H1 (cell line): ENCODE results near the gene CTH. TPM values are rescaled to one million over a fixed set of nuclear protein-coding genes. Genes with fewer than 3 reads are reported as not detected.

ENCODE experiments used
- CTCF ChIA-PET: fragments of 300-600 bp; sonication (Branson Sonifier 250); formaldehyde crosslinking; loops from one replicate; lab custom pipeline; 2021; ENCODE audit not compliant: partially characterized antibody; lab: Charles Lee
- POLR2A ChIA-PET: fragments of 300-600 bp; sonication (Branson Sonifier 250); formaldehyde crosslinking; loops from one replicate; lab custom pipeline; 2021; ENCODE audit warnings: inconsistent platforms; ENCODE audit not compliant: partially characterized antibody; lab: Charles Lee
- DNase-seq, 2 experiments: peaks; one replicate each; pipeline versions ENCODE4 v3.0.0 to v3.0.0-alpha.2; 2010 to 2022; ENCODE audit warnings: low spot score in 2 of 2, low read depth in 1 of 2, mixed read lengths in 1 of 2
- FAIRE-seq: peaks from 2 replicates; lab custom pipeline; 2011; peaks lifted over from hg19 to GRCh38; lab: Jason Lieb, UNC
- H2AFZ ChIP-seq: 2 replicates; pipeline ENCODE4 v1.8.1; 2012; ENCODE audit warnings: low read length, inconsistent platforms
- H2AK5ac ChIP-seq: 2 replicates; pipeline ENCODE4 v1.6.1; 2013; ENCODE audit warnings: low read depth, low read length
- H2BK120ac ChIP-seq: replicated peaks from 2 replicates; pipeline ENCODE3; 2013; ENCODE audit warnings: low read depth, low read length, inconsistent platforms
- H2BK12ac ChIP-seq: 2 replicates; pipeline ENCODE4 v1.6.1; 2013; ENCODE audit warnings: low read depth, low read length
- H2BK15ac ChIP-seq: 2 replicates; pipeline ENCODE4 v1.6.1; 2013; ENCODE audit warnings: low read length
- H2BK20ac ChIP-seq: 2 replicates; pipeline ENCODE4 v1.6.1; 2013; ENCODE audit warnings: low read length
- H2BK5ac ChIP-seq: 2 replicates; pipeline ENCODE4 v1.6.1; 2013; ENCODE audit warnings: low read depth, low read length
- H3K14ac ChIP-seq: 2 replicates; pipeline ENCODE4 v1.6.1; 2013; ENCODE audit warnings: inconsistent platforms; ENCODE audit not compliant: insufficient read length
- H3K18ac ChIP-seq: 2 replicates; pipeline ENCODE4 v1.6.1; 2013; ENCODE audit warnings: low read length; ENCODE audit errors: extremely low read depth
- H3K23ac ChIP-seq: 2 replicates; pipeline ENCODE4 v1.6.1; 2013; ENCODE audit warnings: inconsistent platforms; ENCODE audit not compliant: insufficient read length
- H3K23me2 ChIP-seq: 2 replicates; pipeline ENCODE4 v1.6.1; 2013; ENCODE audit warnings: low read depth, low read length
- H3K27ac ChIP-seq: 2 replicates; pipeline ENCODE4 v1.6.1; 2011; ENCODE audit warnings: low read depth, low read length, inconsistent platforms
- H3K27me3 ChIP-seq, 4 experiments: replicated peaks in 1 of 4; 1 replicate in 1 of 4; 2 replicates in 3 of 4; pipeline versions ENCODE4 v1.6.1 to v1.8.1; 2011 to 2013; ENCODE audit warnings: low read length in 3 of 4, mild to moderate bottlenecking in 3 of 4, inconsistent platforms in 2 of 4, mixed read lengths in 2 of 4, moderate library complexity in 1 of 4; ENCODE audit not compliant: control insufficient read depth in 3 of 4, insufficient read depth in 3 of 4; ENCODE audit errors: extremely low read depth in 1 of 4
- H3K36me3 ChIP-seq, 4 experiments: 2 replicates each; pipeline versions ENCODE4 v1.6.1 to v1.8.1; 2011 to 2013; ENCODE audit warnings: mild to moderate bottlenecking in 4 of 4, low read length in 3 of 4, moderate library complexity in 2 of 4, control low read depth in 1 of 4, inconsistent platforms in 1 of 4; ENCODE audit not compliant: insufficient read depth in 4 of 4, control insufficient read depth in 2 of 4
- H3K4ac ChIP-seq: replicated peaks from 2 replicates; pipeline ENCODE3; 2013; ENCODE audit warnings: low read length, low read depth, mixed read lengths, inconsistent platforms; ENCODE audit not compliant: insufficient read length
- H3K4me1 ChIP-seq, 4 experiments: replicated peaks in 1 of 4; 1 replicate in 1 of 4; 2 replicates in 3 of 4; pipeline versions ENCODE4 v1.6.1 to v1.8.1; 2011 to 2013; ENCODE audit warnings: low read length in 3 of 4, inconsistent platforms in 2 of 4, mixed read lengths in 1 of 4; ENCODE audit not compliant: insufficient read depth in 4 of 4, control insufficient read depth in 3 of 4
- H3K4me2 ChIP-seq, 2 experiments: 2 replicates each; pipeline versions ENCODE4 v1.6.1 to v1.8.1; 2011 to 2013; ENCODE audit warnings: low read depth in 2 of 2, low read length in 2 of 2, control low read depth in 1 of 2, inconsistent platforms in 1 of 2, mild to moderate bottlenecking in 1 of 2; ENCODE audit not compliant: insufficient read depth in 1 of 2
- H3K4me3 ChIP-seq, 4 experiments: fragments of 200-600, 300-600 bp in 1 of 4; sonication (generic), shearing (Covaris generic), sonication (Bioruptor Twin) in 1 of 4; 2 replicates each; pipeline versions ENCODE4 v1.5.1 to v1.8.1; 2011 to 2016; ENCODE audit warnings: low read length in 4 of 4, low read depth in 3 of 4, control low read depth in 2 of 4, inconsistent platforms in 2 of 4, mild to moderate bottlenecking in 2 of 4, mixed read lengths in 1 of 4, moderate library complexity in 1 of 4; ENCODE audit not compliant: insufficient read depth in 2 of 4; ENCODE audit errors: extremely low read depth in 1 of 4
- H3K56ac ChIP-seq: replicated peaks from 2 replicates; pipeline ENCODE3; 2013; ENCODE audit warnings: low read depth, mild to moderate bottlenecking, mixed read lengths, low read length, inconsistent platforms; ENCODE audit not compliant: insufficient read length
- H3K79me1 ChIP-seq: 2 replicates; pipeline ENCODE4 v1.6.1; 2013; ENCODE audit warnings: low read depth, low read length, control low read depth
- H3K79me2 ChIP-seq, 2 experiments: 2 replicates each; pipeline versions ENCODE4 v1.6.1 to v1.8.1; 2012 to 2013; ENCODE audit warnings: low read length in 2 of 2, mild to moderate bottlenecking in 2 of 2, inconsistent platforms in 1 of 2; ENCODE audit not compliant: insufficient read depth in 2 of 2, control insufficient read depth in 1 of 2
- H3K9ac ChIP-seq, 4 experiments: replicated peaks in 1 of 4; 1 replicate in 1 of 4; 2 replicates in 3 of 4; pipeline versions ENCODE4 v1.6.1 to v1.8.1; 2011 to 2013; ENCODE audit warnings: low read depth in 3 of 4, low read length in 3 of 4, control low read depth in 2 of 4, mild to moderate bottlenecking in 2 of 4, moderate library complexity in 2 of 4, inconsistent platforms in 1 of 4; ENCODE audit errors: extremely low read depth in 1 of 4
- H3K9me3 ChIP-seq, 2 experiments: 2 replicates each; pipeline versions ENCODE4 v1.6.1 to v1.8.1; 2012 to 2013; ENCODE audit warnings: mild to moderate bottlenecking in 2 of 2, moderate library complexity in 2 of 2, control low read depth in 1 of 2, inconsistent platforms in 1 of 2, low read depth in 1 of 2, low read length in 1 of 2, mixed read lengths in 1 of 2; ENCODE audit not compliant: insufficient read depth in 2 of 2
- H4K20me1 ChIP-seq, 2 experiments: replicated peaks in 1 of 2; 2 replicates each; pipeline versions ENCODE3 to v1.8.1; 2011 to 2013; ENCODE audit warnings: inconsistent platforms in 2 of 2, low read length in 2 of 2, mild to moderate bottlenecking in 1 of 2; ENCODE audit not compliant: insufficient read depth in 2 of 2, control insufficient read depth in 1 of 2
- H4K5ac ChIP-seq: 2 replicates; pipeline ENCODE4 v1.6.1; 2013; ENCODE audit warnings: low read length, low read depth, mixed read lengths, inconsistent platforms; ENCODE audit not compliant: insufficient read length
- H4K8ac ChIP-seq: 2 replicates; pipeline ENCODE4 v1.8.0; 2013; ENCODE audit warnings: mild to moderate bottlenecking, moderate library complexity, low read length, inconsistent platforms; ENCODE audit not compliant: insufficient read depth; ENCODE audit errors: extremely low read depth
- H4K91ac ChIP-seq: replicated peaks from 2 replicates; pipeline ENCODE3; 2013; ENCODE audit warnings: low read length, mixed read lengths, inconsistent platforms; ENCODE audit not compliant: insufficient read length
- CEBPB ChIP-seq: IDR thresholded peaks from 2 replicates; pipeline ENCODE4 v1.6.1; 2012; ENCODE audit warnings: low read depth, low read length
- FOSL1 ChIP-seq: IDR thresholded peaks from 2 replicates; pipeline ENCODE4 v1.6.1; 2011; ENCODE audit warnings: mild to moderate bottlenecking, low read depth, low read length, moderate library complexity; ENCODE audit not compliant: insufficient read depth
- POLR2AphosphoS5 ChIP-seq: IDR thresholded peaks from 2 replicates; pipeline ENCODE4 v1.6.1; 2011; ENCODE audit warnings: low read depth, low read length
- SIN3A ChIP-seq, 2 experiments: IDR thresholded peaks in 1 of 2; conservative IDR thresholded peaks in 1 of 2; 2 replicates each; pipeline ENCODE4 v1.6.1; 2011 to 2012; ENCODE audit warnings: low read length in 2 of 2, improper control_type of control experiment in 1 of 2, low read depth in 1 of 2, mild to moderate bottlenecking in 1 of 2
- SIRT6 ChIP-seq: IDR thresholded peaks from one replicate; pipeline ENCODE4 v1.7.1; 2012; ENCODE audit warnings: low read length, inconsistent platforms
- SIX5 ChIP-seq: IDR thresholded peaks from 2 replicates; pipeline ENCODE4 v1.6.1; 2011; ENCODE audit warnings: mild to moderate bottlenecking, low read depth, low read length
- TAF1 ChIP-seq: IDR thresholded peaks from 2 replicates; pipeline ENCODE4 v1.6.1; 2011; ENCODE audit warnings: mild to moderate bottlenecking, low read depth, low read length
- WGBS, 2 experiments: shearing (Covaris generic) in 1 of 2; methylation state at CpG; one replicate each; pipeline versions ENCODE4 v1.1.6 to v1.1.7; 2013 to 2015; ENCODE audit warnings: low lambda C conversion rate in 2 of 2, mixed read lengths in 2 of 2, inconsistent platforms in 1 of 2, low coverage in 1 of 2, missing lambda C conversion rate in 1 of 2; ENCODE audit not compliant: insufficient replicate concordance in 2 of 2, insufficient coverage in 1 of 2, insufficient read length in 1 of 2; ENCODE audit errors: extremely low coverage in 1 of 2, missing lambda C conversion rate in 1 of 2; 5-methylcytosine and 5-hydroxymethylcytosine counted together
- polyA plus RNA-seq, 7 experiments: library from polyadenylated mRNA; depleted of rRNA in 3 of 7; stranded (reverse) in 5 of 7; unstranded in 2 of 7; fragments of >200 nt in 5 of 7; fragments of 200-250 nt in 2 of 7; gene quantifications; 1 replicate in 5 of 7; 2 replicates in 1 of 7; 4 replicates in 1 of 7; pipeline versions ENCODE4 v1.2.1 to v1.2.3, GENCODE V29; 2011 to 2013; ENCODE audit warnings: missing spikeins in 2 of 7, mixed read lengths in 2 of 7
- total RNA-seq: library from RNA; stranded (reverse); fragmentation: NEBNext Ultra II Directional; extraction: Animal tissue kit (Norgen Biotek cat#: 25700); gene quantifications from 2 replicates; pipeline ENCODE4 v1.2.1, GENCODE V29; 2021

CTH gene
- total and polyA plus RNA-seq, 2 of the 8 experiments (the other 6 are each of a cell fraction or from before 2014, with no cell fraction given) = 31.7 to 33.2 TPM

- H2BK20ac ChIP-seq = no peak overlapping the region
- no peaks in the 10 kb centered on the region for H3K27me3 ChIP-seq
- peaks cover 0 to 44% of the 10 kb centered on the region in 2 experiments; a peak in 3 of 4 replicates for H3K79me2 ChIP-seq
- H3K4ac ChIP-seq = no peak overlapping the region
- H2BK5ac ChIP-seq = no peak overlapping the region
- CTCF ChIA-PET = no interaction called here
- no peak overlapping the region for H2AK5ac ChIP-seq
- no peak overlapping the region for H4K5ac ChIP-seq
- no peak overlapping the region for H2AFZ ChIP-seq
- DNase-seq (no peak), FAIRE-seq (no peak)
- no peak overlapping the region for H3K4me3 ChIP-seq
- peaks cover 0 to 2% (median 0%) of the 10 kb centered on the region in 4 experiments; a peak in 2 of 7 replicates for H3K4me1 ChIP-seq
- 86% methylated on average over 4 of the region's 4 CpGs; no CpG with 5 or more reads in 1 of the 2 experiments for WGBS, 2 experiments
- H3K23me2 ChIP-seq = 0 out of 2 replicates have a peak, but pooled peaks cover 2% of the 10 kb centered on the region
- no peak overlapping the region for H2BK15ac ChIP-seq
- H3K4me2 ChIP-seq = no peak overlapping the region
- H3K36me3 ChIP-seq = peaks cover 0 to 54% (median 12%) of the 10 kb centered on the region in 4 experiments; a peak in 5 of 8 replicates
- no peak overlapping the region for H3K14ac ChIP-seq
- no peak overlapping the region for H3K9ac ChIP-seq
- no peak overlapping the region for H3K56ac ChIP-seq
- H4K91ac ChIP-seq = no peak overlapping the region
- H3K23ac ChIP-seq = no peak overlapping the region
- no peak overlapping the region for H3K27ac ChIP-seq
- H2BK12ac ChIP-seq = no peak overlapping the region
- H3K9me3 ChIP-seq = no peaks in the 10 kb centered on the region
- H4K20me1 ChIP-seq = no peaks in the 10 kb centered on the region
- no peaks in the 10 kb centered on the region for H3K79me1 ChIP-seq
- POLR2A ChIA-PET = interaction anchor here (1.1 to 6.2 kb wide), 4 partner anchors 25 to 66 kb away, joined by 3 to 70 read pairs (median 14); partner anchors contain the start of gene ANKRD13C
- no peak overlapping the region for H4K8ac ChIP-seq
- no peak overlapping the region for H3K18ac ChIP-seq
- no peak overlapping the region for H2BK120ac ChIP-seq
- TF ChIP-seq POLR2AphosphoS5 = no peak
- TF ChIP-seq SIX5 = no peak
- no peak for TF ChIP-seq SIN3A (conservative IDR thresholded peaks at IDR 0.05 in 1 of 2, IDR thresholded peaks at IDR 0.05 in 1 of 2; ENCODE audit: low read depth in 1 of 2, low read length in 2 of 2)
- TF ChIP-seq FOSL1 = no peak
- TF ChIP-seq TAF1 = no peak
- TF ChIP-seq CEBPB = no peak
- TF ChIP-seq SIRT6 = no peak
Observed at GRCh38 chr1:70415882-70416281, 4.8 kb downstream of the CTH start.
